HG03342 (cell line): Measurements from ENCODE around the gene LILRA1.
"Not testable (repeated sequence)": the region's sequence is repeated elsewhere in the genome, so short reads cannot be mapped to it uniquely, and the experiment has no call there.

Experiments
- ATAC-seq: cut with Tn5 transposase; IDR thresholded peaks from one replicate; pipeline ENCODE4 v1.9.1; 2021; ENCODE audit warnings: mild to moderate bottlenecking, moderate library complexity; ENCODE audit not compliant: unreplicated experiment

Gene LILRA1

GRCh38 chr19:54624234-54624633 lies 30.8 kb downstream of the LILRA1 start:
- not testable (repeated sequence) for ATAC-seq

GRCh38 chr19:54624934-54625730 lies 31.7 kb downstream of the LILRA1 start:
- not testable (repeated sequence) for ATAC-seq

GRCh38 chr19:54626757-54627156 lies 33.3 kb downstream of the LILRA1 start:
- ATAC-seq, result no peak

GRCh38 chr19:54627912-54628311 lies 34.5 kb downstream of the LILRA1 start:
- not testable (repeated sequence) for ATAC-seq

GRCh38 chr19:54630262-54630661 lies 36.8 kb downstream of the LILRA1 start, which contains the start of gene LILRB1:
Gene LILRB1 (plus strand): TSS chr19:54630484. CDS start chr19:54631074, 590 bp downstream.
- ATAC-seq, result not testable (repeated sequence)

- ATAC-seq, result no peak
These were observed 37.4 kb downstream of the LILRA1 start for GRCh38 chr19:54630782-54631181.

GRCh38 chr19:54631489-54632337 lies 38.3 kb downstream of the LILRA1 start:
- ATAC-seq, result not testable (repeated sequence)

GRCh38 chr19:54632517-54632916 lies 39.1 kb downstream of the LILRA1 start:
- not testable (repeated sequence) for ATAC-seq

GRCh38 chr19:54633401-54633800 lies 40.0 kb downstream of the LILRA1 start:
- ATAC-seq, result no peak

GRCh38 chr19:54636081-54636480 lies 42.6 kb downstream of the LILRA1 start:
- not testable (repeated sequence) for ATAC-seq

GRCh38 chr19:54638683-54639082 lies 45.3 kb downstream of the LILRA1 start:
- ATAC-seq, result no peak

- not testable (repeated sequence) for ATAC-seq
These were observed 49.5 kb downstream of the LILRA1 start for GRCh38 chr19:54642953-54643352.

GRCh38 chr19:54643583-54643982 lies 50.2 kb downstream of the LILRA1 start:
- not testable (repeated sequence) for ATAC-seq

GRCh38 chr19:54644056-54644455 lies 50.6 kb downstream of the LILRA1 start:
- no peak for ATAC-seq

GRCh38 chr19:54646331-54646841 lies 53.0 kb downstream of the LILRA1 start:
- no peak for ATAC-seq

GRCh38 chr19:54648129-54648528 lies 54.7 kb downstream of the LILRA1 start:
- no peak for ATAC-seq

- no peak for ATAC-seq
These were observed 56.8 kb downstream of the LILRA1 start for GRCh38 chr19:54650108-54650655.
